Measurements from ENCODE around the gene PIGB. TPM values are rescaled to one million over a fixed set of nuclear protein-coding genes. Genes with fewer than 3 reads are reported as not detected.
"Not testable (repeated sequence)": the region's sequence is repeated elsewhere in the genome, so short reads cannot be mapped to it uniquely, and the experiment has no call there.

PIGB gene
- total RNA-seq, 2 donors from 2014 or later = 4.2 to 7.5 TPM

GRCh38 chr15:55289746-55290527, 29.1 kb upstream of the PIGB start, which contains the start of gene RAB27A:
Gene RAB27A, minus strand, starts transcription at chr15:55289813. Its CDS starts 54,879 bp downstream, at chr15:55234934.
- DNase-seq = peak; percentile 83
- intact Hi-C loops (cut with DNase I) = loop anchor here (1.0 to 5.0 kb wide), 2 partner anchors 68 to 73 kb away; no protein-coding TSS in a partner anchor

GRCh38 chr15:55290528-55291057, 28.4 kb upstream of the PIGB start:
- DNase-seq (peak; percentile 89), ATAC-seq (peak; percentile 94)
- intact Hi-C loops (cut with DNase I) = loop anchor here in 1 of 2 donors (1.0 kb wide), 1 partner anchor 73 kb away; no protein-coding TSS in a partner anchor

More at GRCh38 chr15:55289746-55290527, 29.1 kb upstream of the PIGB start, which contains the start of gene RAB27A:
- ATAC-seq = peak; percentile 91 to 95

GRCh38 chr15:55297315-55297714, 21.7 kb upstream of the PIGB start:
- DNase-seq (no peak), ATAC-seq (no peak)
- intact Hi-C loops (cut with DNase I) = no loop called here

- DNase-seq; ATAC-seq; intact Hi-C loops (cut with DNase I): not testable (repeated sequence)
Measured at GRCh38 chr15:55302801-55303200, 16.2 kb upstream of the PIGB start.

GRCh38 chr15:55319537-55320237, 665 bp downstream of the PIGB start:
- intact Hi-C loops (cut with DNase I) = no loop called here

GRCh38 chr15:55320238-55320550, 1.2 kb downstream of the PIGB start:
- DNase-seq (no peak), ATAC-seq (no peak)
- intact Hi-C loops (cut with DNase I) = no loop called here

More at GRCh38 chr15:55319537-55320237, 665 bp downstream of the PIGB start:
- DNase-seq = no peak
- peak in 1 of 2 donors; percentile 29 for ATAC-seq

- intact Hi-C loops (cut with DNase I) = no loop called here
- DNase-seq = no peak
- no peak for ATAC-seq
Measured at GRCh38 chr15:55320963-55321362, 1.9 kb downstream of the PIGB start.

- intact Hi-C loops (cut with DNase I) = no loop called here
- ATAC-seq (no peak), DNase-seq (no peak)
Measured at GRCh38 chr15:55322467-55322866, 3.4 kb downstream of the PIGB start.

GRCh38 chr15:55327387-55327786, 8.4 kb downstream of the PIGB start:
- intact Hi-C loops (cut with DNase I) = no loop called here
- DNase-seq (no peak), ATAC-seq (no peak)

- intact Hi-C loops (cut with DNase I) = no loop called here
- ATAC-seq (no peak), DNase-seq (no peak)
Measured at GRCh38 chr15:55334371-55334770, 15.3 kb downstream of the PIGB start.

GRCh38 chr15:55334997-55335396, 16.0 kb downstream of the PIGB start:
- ATAC-seq = no peak

GRCh38 chr15:55337160-55337559, 18.1 kb downstream of the PIGB start:
- DNase-seq = no peak
- ATAC-seq = no peak
- intact Hi-C loops (cut with DNase I) = no loop called here

More at GRCh38 chr15:55334997-55335396, 16.0 kb downstream of the PIGB start:
- intact Hi-C loops (cut with DNase I) = no loop called here
- DNase-seq = no peak

GRCh38 chr15:55343168-55343567, 24.1 kb downstream of the PIGB start:
- intact Hi-C loops (cut with DNase I) = no loop called here
- no peak for ATAC-seq
- DNase-seq = no peak

GRCh38 chr15:55344206-55344605, 25.2 kb downstream of the PIGB start:
- intact Hi-C loops (cut with DNase I) = no loop called here
- no peak for DNase-seq
- ATAC-seq = peak; percentile 51 to 53

GRCh38 chr15:55348281-55348778, 29.3 kb downstream of the PIGB start:
- ATAC-seq (no peak), DNase-seq (no peak)
- intact Hi-C loops (cut with DNase I) = no loop called here

GRCh38 chr15:55349282-55349681, 30.3 kb downstream of the PIGB start:
- DNase-seq (no peak), ATAC-seq (no peak)

GRCh38 chr15:55353025-55353424, 34.0 kb downstream of the PIGB start:
- ATAC-seq = no peak
- intact Hi-C loops (cut with DNase I) = no loop called here

More at GRCh38 chr15:55349282-55349681, 30.3 kb downstream of the PIGB start:
- intact Hi-C loops (cut with DNase I) = no loop called here

GRCh38 chr15:55356985-55357585, 38.1 kb downstream of the PIGB start:
- intact Hi-C loops (cut with DNase I) = no loop called here
- ATAC-seq = no peak

More at GRCh38 chr15:55353025-55353424, 34.0 kb downstream of the PIGB start:
- DNase-seq = no peak

GRCh38 chr15:55357774-55358173, 38.8 kb downstream of the PIGB start:
- DNase-seq (no peak), ATAC-seq (no peak)
- intact Hi-C loops (cut with DNase I) = no loop called here

More at GRCh38 chr15:55356985-55357585, 38.1 kb downstream of the PIGB start:
- DNase-seq = no peak

All from left cardiac atrium (tissue), 4 donors.